Loucy (cell line): ENCODE data around the gene PHRF1.

ENCODE experiments used
- H2AFZ ChIP-seq: fragments of 200-600 bp; sonication (generic); 2 replicates; pipeline ENCODE4 v1.6.0; 2016; ENCODE audit warnings: antibody characterized with exemption, mild to moderate bottlenecking, low read length, moderate library complexity
- H3F3A ChIP-seq: fragments of 200-600 bp; 2 replicates; pipeline ENCODE4 v1.6.0; 2016; ENCODE audit warnings: antibody characterized with exemption, low read depth, mild to moderate bottlenecking
- H3K27me3 ChIP-seq: fragments of 200-600 bp; sonication (generic); 2 replicates; pipeline ENCODE4 v1.6.1; 2014; ENCODE audit warnings: low read length, mild to moderate bottlenecking; ENCODE audit not compliant: insufficient read depth, poor library complexity, severe bottlenecking
- H3K36me3 ChIP-seq: fragments of 200-600 bp; sonication (generic); 2 replicates; pipeline ENCODE4 v1.6.1; 2016; ENCODE audit warnings: low read length; ENCODE audit not compliant: insufficient read depth
- H3K4me1 ChIP-seq: fragments of 200-600 bp; sonication (generic); 2 replicates; pipeline ENCODE4 v1.5.1; 2014; ENCODE audit warnings: low read length, mild to moderate bottlenecking; ENCODE audit not compliant: insufficient read depth, poor library complexity, severe bottlenecking
- H3K4me2 ChIP-seq: fragments of 200-600 bp; sonication (generic); 2 replicates; pipeline ENCODE4 v1.6.0; 2014; ENCODE audit warnings: antibody characterized with exemption, low read length, low read depth, mild to moderate bottlenecking; ENCODE audit not compliant: poor library complexity, severe bottlenecking
- H3K4me3 ChIP-seq: fragments of 200-600 bp; sonication (generic); 2 replicates; pipeline ENCODE4 v1.5.1; 2014; ENCODE audit warnings: low read length, mild to moderate bottlenecking, mixed read lengths; ENCODE audit not compliant: poor library complexity, severe bottlenecking
- H3K79me2 ChIP-seq: fragments of 200-600 bp; sonication (generic); 2 replicates; pipeline ENCODE4 v1.6.1; 2014; ENCODE audit warnings: low read length; ENCODE audit not compliant: insufficient read depth
- H3K9ac ChIP-seq: fragments of 200-600 bp; sonication (generic); 2 replicates; pipeline ENCODE4 v1.6.0; 2014; ENCODE audit warnings: mild to moderate bottlenecking, low read depth, low read length, moderate library complexity; ENCODE audit not compliant: poor library complexity, severe bottlenecking
- H3K9me2 ChIP-seq: fragments of 200-600 bp; sonication (generic); replicated peaks from 2 replicates; pipeline ENCODE4 v1.6.1; 2016; ENCODE audit warnings: low read depth, low read length, mixed read lengths
- H3K9me3 ChIP-seq: fragments of 200-600 bp; sonication (generic); 2 replicates; pipeline ENCODE4 v1.6.1; 2014; ENCODE audit warnings: mild to moderate bottlenecking, antibody characterized with exemption, low read length, low read depth; ENCODE audit not compliant: insufficient read depth
- H4K20me1 ChIP-seq: fragments of 200-600 bp; sonication (generic); 2 replicates; pipeline ENCODE4 v1.6.0; 2014; ENCODE audit warnings: antibody characterized with exemption, low read length, mild to moderate bottlenecking; ENCODE audit not compliant: insufficient read depth, poor library complexity, severe bottlenecking
- EZH2phosphoT487 ChIP-seq: fragments of 200-600 bp; IDR thresholded peaks from 2 replicates; pipeline ENCODE4 v1.6.1; 2018; ENCODE audit warnings: antibody characterized with exemption, mild to moderate bottlenecking, moderate library complexity, borderline replicate concordance
- TF ChIP-seq, protein P1 (sequence below): fragments of 200-600 bp; sonication (generic); conservative IDR thresholded peaks from 2 replicates; pipeline ENCODE4 v1.5.1; 2014; ENCODE audit warnings: mild to moderate bottlenecking, antibody characterized with exemption, low read length

Gene PHRF1

GRCh38 chr11:660681-661444 lies 84.6 kb downstream of the PHRF1 start:
- no peaks in the 10 kb centered on the region for H3K9me3 ChIP-seq
- H3K4me1 ChIP-seq: no peaks in the 10 kb centered on the region
- no peak overlapping the region for H2AFZ ChIP-seq
- peaks cover 43% of the 10 kb centered on the region; the same call in 1 of the 2 replicates for H3K36me3 ChIP-seq
- H3F3A ChIP-seq: no peaks in the 10 kb centered on the region
- no peak overlapping the region for H3K9ac ChIP-seq
- no peaks in the 10 kb centered on the region for H4K20me1 ChIP-seq
- H3K27me3 ChIP-seq: no peaks in the 10 kb centered on the region
- TF ChIP-seq EZH2phosphoT487: no peak
- TF ChIP-seq, protein P1, sequence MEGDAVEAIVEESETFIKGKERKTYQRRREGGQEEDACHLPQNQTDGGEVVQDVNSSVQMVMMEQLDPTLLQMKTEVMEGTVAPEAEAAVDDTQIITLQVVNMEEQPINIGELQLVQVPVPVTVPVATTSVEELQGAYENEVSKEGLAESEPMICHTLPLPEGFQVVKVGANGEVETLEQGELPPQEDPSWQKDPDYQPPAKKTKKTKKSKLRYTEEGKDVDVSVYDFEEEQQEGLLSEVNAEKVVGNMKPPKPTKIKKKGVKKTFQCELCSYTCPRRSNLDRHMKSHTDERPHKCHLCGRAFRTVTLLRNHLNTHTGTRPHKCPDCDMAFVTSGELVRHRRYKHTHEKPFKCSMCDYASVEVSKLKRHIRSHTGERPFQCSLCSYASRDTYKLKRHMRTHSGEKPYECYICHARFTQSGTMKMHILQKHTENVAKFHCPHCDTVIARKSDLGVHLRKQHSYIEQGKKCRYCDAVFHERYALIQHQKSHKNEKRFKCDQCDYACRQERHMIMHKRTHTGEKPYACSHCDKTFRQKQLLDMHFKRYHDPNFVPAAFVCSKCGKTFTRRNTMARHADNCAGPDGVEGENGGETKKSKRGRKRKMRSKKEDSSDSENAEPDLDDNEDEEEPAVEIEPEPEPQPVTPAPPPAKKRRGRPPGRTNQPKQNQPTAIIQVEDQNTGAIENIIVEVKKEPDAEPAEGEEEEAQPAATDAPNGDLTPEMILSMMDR: no peak
- no peaks in the 10 kb centered on the region for H3K79me2 ChIP-seq
- no peak overlapping the region for H3K4me2 ChIP-seq
- no peak overlapping the region for H3K4me3 ChIP-seq
- H3K9me2 ChIP-seq: no peaks in the 10 kb centered on the region
